ENCODE results near the gene SLC18A3. TPM values are rescaled to one million over a fixed set of nuclear protein-coding genes. Genes with fewer than 3 reads are reported as not detected.

Gene SLC18A3
- total RNA-seq, 2 experiments from 2014 or later = not detected

DNA sequence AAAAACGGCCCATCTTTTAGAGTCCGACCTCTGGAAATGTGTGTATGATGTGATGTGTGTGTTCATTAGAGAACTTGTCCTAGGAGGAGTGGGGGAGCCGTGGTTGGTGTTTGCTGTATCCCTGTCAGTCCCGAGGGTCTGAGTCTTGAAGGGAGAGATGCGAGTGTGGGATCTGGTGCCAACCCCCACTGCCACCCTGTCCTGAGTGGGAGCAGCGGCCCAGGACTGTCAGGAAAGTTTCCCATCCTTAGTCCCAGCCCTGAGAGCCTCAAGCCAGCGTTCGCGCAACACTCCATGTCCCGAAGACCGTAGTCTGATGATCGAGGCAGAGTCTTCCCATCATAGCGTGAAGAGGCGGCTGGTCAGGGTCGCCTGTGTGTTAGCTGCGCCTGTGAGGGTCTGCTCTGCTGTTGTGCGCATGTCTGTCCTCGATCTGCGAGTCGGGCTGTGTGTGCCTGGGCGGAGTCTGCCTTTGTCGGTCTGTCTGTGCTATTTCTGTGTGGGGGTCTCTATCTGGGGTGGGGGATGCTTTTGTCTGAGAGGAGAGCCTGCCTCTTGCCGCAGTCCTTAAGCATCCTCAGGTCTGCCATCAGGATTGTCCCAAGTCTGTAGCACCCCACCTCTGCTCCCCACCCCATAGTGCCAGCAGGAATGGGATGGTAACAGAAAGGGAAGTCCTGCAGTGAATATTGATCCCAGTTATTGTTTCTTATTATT, 3.2 kb downstream of the SLC18A3 start:
- H3K36me3 Mint-ChIP-seq = peaks cover 9% of the 10 kb centered on the region
- H3K9me3 Mint-ChIP-seq = peaks cover 13% of the 10 kb centered on the region
- no peak overlapping the region for H3K4me3 Mint-ChIP-seq
- DNase-seq = no peak
- peaks cover 12% of the 10 kb centered on the region for H3K4me1 Mint-ChIP-seq
- H3K27ac Mint-ChIP-seq = no peak overlapping the region
- peaks cover 80% of the 10 kb centered on the region for H3K27me3 Mint-ChIP-seq

DNA sequence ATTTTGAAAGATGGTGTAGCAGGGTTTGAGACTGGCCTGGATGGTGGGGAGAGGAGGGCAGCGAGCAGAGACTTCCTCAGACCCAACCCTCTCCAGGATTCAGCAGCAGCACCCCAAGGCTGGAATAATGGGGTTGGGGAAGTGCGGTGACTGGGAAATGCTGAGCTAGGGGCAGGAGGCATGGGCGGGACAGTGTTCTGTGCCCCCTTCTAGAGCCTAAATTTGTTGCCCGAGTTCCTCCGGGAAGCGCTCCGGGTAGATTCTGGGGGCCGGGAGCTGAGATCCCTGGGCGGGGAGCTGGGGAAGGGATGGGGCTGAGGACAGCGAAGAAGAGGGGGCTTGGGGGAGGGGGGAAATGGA, 3.8 kb downstream of the SLC18A3 start, which contains the start of gene CHAT:
Gene CHAT, plus strand, starts transcription at position 156 of the 360 bp plus-strand sequence. Its CDS starts 153 bp downstream, at position 309.
- no peak within 1 kb of the TSS for H3K4me3 Mint-ChIP-seq
- peaks cover 75% of the 10 kb centered on the region for H3K27me3 Mint-ChIP-seq
- DNase-seq = no peak
- no peak within 1 kb of the TSS for H3K27ac Mint-ChIP-seq
- peaks cover 9% of the 10 kb centered on the region for H3K36me3 Mint-ChIP-seq
- peaks cover 12% of the 10 kb centered on the region for H3K4me1 Mint-ChIP-seq
- peaks cover 13% of the 10 kb centered on the region for H3K9me3 Mint-ChIP-seq

DNA sequence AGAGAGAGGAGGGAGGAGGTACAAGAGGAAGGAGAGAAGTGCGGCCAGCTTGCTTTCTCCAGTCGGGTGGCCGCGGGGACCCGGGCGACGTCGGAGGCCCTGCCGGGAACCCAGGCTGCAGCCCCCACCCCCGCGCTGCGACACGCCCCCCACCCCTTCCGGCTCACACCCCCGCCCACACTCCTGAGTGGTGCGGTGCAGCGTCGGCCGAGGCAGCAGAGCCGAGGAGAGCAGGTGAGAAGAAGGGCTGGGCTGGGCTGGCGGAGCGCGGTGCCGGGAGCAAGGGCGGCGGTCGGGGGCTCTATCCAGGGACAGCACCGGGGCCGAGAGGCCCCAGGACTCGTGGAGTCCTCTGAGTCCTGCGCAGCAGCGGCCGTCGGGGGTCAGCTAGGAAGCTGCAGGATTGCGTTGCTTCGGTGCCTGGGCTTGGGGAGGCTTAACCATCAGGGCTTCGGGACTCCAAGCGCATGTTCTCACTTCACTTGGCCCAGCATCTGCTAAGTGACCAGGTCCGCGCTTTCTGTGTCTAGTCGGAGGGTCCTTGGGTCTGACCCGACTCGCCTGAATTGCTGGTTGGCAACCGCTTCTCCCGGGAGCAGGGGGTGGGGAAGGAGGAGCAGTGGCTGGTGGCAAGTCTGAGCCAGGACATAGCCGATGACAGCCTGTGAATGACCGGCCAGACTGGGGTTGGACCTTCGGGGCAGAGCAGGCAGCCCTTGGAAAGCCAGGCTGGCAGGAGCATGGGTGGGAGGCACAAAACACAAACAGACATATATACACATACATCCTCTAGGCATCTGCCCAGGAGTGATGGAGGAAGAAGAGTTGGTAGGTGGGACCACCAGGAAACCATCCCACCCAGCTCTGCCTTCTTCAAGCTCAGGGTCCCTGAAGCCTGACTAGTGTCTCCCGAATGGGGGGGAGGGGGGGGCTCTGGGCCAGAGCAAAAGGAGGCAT, 4.4 kb downstream of the SLC18A3 start:
- Mint-ChIP-seq H3K27ac (no peak overlapping the region), H3K4me1 (peaks cover 12% of the 10 kb centered on the region), H3K36me3 (peaks cover 9% of the 10 kb centered on the region), H3K4me3 (no peak overlapping the region), H3K27me3 (peaks cover 74% of the 10 kb centered on the region), H3K9me3 (peaks cover 13% of the 10 kb centered on the region)
- no peak for DNase-seq

DNA sequence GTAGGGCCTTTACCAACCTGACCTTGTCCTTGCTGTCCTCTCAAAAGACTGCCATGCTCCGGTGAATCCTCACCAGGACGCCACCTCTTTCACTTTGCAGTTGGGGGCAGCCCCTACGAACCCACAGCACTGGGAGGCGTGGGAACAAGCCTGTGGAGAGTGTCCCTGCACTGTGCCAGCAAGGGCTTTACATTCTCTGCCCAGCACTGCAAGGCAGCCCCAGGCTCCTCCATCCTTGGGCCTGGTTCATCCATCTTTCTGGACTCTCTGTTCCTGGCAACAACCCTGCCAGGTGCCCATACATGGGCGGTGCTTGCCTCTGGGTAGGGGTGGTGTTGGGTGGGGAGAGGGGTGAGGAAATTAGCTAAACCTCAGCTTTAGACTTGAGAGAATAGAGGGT, 5.1 kb downstream of the SLC18A3 start:
- peaks cover 12% of the 10 kb centered on the region for H3K4me1 Mint-ChIP-seq
- H3K4me3 Mint-ChIP-seq = no peak overlapping the region
- DNase-seq = no peak
- H3K27ac Mint-ChIP-seq = no peak overlapping the region
- peaks cover 13% of the 10 kb centered on the region for H3K9me3 Mint-ChIP-seq
- peaks cover 74% of the 10 kb centered on the region for H3K27me3 Mint-ChIP-seq
- H3K36me3 Mint-ChIP-seq = peaks cover 9% of the 10 kb centered on the region

DNA sequence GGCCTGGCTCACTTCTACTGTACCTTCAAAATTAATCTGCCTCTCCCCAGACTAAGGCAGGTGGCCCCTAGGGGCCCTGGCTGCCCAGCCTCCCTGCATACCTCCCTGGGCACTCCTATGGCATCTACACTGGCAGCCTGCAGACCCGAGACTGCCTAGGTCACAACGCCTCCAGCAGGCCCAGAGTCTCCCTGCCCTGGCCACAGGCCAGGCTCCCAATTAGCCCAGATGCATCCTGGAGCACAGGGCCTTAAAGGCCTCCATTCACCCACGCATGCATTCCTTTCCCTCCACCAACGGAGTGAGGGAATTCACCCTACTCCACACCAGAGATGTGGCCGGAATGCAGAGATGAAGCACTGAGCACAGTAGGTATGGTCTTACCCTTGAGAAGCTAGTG, 5.6 kb downstream of the SLC18A3 start:
- H3K4me3 Mint-ChIP-seq = no peak overlapping the region
- peaks cover 9% of the 10 kb centered on the region for H3K36me3 Mint-ChIP-seq
- H3K27me3 Mint-ChIP-seq = peaks cover 73% of the 10 kb centered on the region
- H3K4me1 Mint-ChIP-seq = peaks cover 12% of the 10 kb centered on the region
- DNase-seq = no peak
- peaks cover 13% of the 10 kb centered on the region for H3K9me3 Mint-ChIP-seq
- H3K27ac Mint-ChIP-seq = no peak overlapping the region

DNA sequence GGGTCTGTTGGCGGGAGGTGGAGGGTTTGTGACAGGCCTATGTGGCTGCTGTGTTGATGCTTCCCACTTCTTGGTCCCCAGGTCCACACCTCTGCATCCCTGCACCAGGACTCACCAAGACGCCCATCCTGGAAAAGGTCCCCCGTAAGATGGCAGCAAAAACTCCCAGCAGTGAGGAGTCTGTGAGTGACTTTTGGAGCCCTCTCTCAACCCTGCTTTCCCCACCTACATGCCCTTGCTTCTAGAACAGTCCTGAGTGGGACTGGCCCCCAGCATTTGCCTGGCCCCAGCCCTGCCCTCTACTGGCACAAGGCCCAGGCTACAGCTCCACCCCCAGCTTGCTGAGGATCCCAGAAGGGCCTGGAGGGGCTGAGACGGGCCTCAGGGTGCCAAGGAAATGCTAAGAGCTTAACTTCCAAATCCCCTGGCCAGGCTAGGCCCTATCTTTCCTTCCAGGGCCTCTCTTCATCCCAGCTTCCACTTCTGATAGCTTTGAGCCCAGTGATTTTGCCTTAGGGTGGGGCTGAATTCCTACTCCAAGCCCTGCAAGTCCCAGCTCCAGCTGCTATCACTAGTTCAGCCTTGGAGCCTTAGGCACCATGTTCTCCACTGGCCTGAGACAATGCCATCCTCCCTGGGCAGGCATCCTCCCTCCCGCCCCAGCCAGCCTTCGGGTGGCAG, 6.5 kb downstream of the SLC18A3 start:
- H3K4me3 Mint-ChIP-seq = no peak overlapping the region
- H3K36me3 Mint-ChIP-seq = peaks cover 6% of the 10 kb centered on the region
- peaks cover 65% of the 10 kb centered on the region for H3K27me3 Mint-ChIP-seq
- H3K27ac Mint-ChIP-seq = no peak overlapping the region
- peaks cover 12% of the 10 kb centered on the region for H3K4me1 Mint-ChIP-seq
- no peak for DNase-seq
- H3K9me3 Mint-ChIP-seq = peaks cover 9% of the 10 kb centered on the region

DNA sequence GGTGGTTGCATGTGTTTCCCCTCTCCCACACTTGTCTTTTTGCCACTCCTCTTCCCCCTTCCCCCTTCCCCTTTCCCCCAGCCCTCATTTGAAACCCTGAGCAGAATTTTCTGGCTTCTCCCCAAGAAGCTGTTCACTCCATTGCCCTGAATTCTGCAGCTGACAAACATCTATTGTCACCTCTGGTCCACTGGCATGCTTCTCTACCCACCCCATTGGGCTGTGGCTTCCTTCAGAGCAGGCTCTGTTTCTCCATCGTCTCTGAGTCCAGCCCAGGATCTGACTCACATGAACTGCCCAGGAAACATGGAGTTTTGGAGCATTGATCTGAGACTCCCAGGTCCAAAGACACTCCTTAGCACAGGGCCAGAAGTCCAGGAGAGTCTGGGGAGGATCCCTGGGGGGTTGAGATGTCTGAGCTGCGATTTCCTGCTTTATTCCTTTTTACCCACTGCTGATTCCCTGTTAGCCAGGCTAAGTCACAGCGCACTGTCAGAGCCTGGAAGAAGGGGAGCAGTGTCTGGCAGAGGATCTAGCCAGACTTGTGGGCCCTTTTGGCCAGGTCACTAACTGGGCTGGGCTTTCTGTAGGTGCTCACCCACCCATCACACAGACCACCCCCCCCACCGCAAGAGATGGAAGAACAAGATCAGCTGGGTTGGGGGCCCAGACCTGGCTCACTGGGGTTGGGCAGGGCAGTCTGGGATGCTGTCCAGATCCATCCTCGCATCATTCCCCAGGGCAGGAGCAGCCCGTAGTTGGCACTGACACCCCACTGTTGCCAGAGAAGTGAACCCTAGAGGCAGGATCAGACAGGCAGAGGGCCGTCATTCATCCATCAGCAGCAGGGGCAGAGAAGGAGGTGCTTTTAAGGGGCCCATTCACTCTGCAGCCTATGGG, 7.3 kb downstream of the SLC18A3 start:
- no peak for DNase-seq
- Mint-ChIP-seq H3K27ac (no peak overlapping the region), H3K4me1 (peaks cover 12% of the 10 kb centered on the region), H3K36me3 (peaks cover 3% of the 10 kb centered on the region), H3K4me3 (no peak overlapping the region), H3K9me3 (peaks cover 3% of the 10 kb centered on the region), H3K27me3 (peaks cover 57% of the 10 kb centered on the region)

DNA sequence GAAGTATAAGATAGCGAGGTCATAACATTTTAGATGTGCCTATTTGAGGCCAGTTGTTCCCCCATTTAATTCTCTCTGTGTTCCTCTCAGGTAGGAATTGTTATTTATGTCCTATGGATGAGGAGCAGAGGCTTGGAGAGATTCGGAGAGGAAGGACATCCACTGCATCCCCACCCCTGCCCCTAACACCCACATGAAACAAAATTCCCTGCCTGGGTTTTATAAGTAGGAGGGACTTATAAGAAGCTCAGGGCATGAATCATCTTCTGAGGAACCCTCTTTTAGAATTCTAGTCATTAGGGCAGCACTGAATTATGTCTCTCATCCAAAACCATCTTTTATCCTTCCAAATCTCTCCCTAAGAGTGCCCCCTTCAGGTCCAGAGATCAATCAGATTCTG, 8.7 kb downstream of the SLC18A3 start:
- H3K36me3 Mint-ChIP-seq = no peaks in the 10 kb centered on the region
- peaks cover 45% of the 10 kb centered on the region for H3K27me3 Mint-ChIP-seq
- no peak overlapping the region for H3K4me3 Mint-ChIP-seq
- no peak overlapping the region for H3K27ac Mint-ChIP-seq
- H3K4me1 Mint-ChIP-seq = peaks cover 3% of the 10 kb centered on the region
- H3K9me3 Mint-ChIP-seq = no peaks in the 10 kb centered on the region
- DNase-seq = no peak

DNA sequence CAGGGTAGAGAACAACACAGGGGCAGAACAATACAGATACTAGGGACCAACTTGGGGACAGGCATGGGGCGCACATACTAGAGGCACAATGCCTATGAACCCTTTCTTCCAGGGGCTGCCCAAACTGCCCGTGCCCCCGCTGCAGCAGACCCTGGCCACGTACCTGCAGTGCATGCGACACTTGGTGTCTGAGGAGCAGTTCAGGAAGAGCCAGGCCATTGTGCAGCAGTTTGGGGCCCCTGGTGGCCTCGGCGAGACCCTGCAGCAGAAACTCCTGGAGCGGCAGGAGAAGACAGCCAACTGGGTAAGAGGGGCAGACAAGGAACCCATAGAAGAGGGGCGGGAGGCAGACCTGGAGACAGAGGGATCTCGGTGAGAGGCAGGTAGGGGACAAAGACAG, 9.5 kb downstream of the SLC18A3 start:
- Mint-ChIP-seq H3K4me3 (no peak overlapping the region), H3K9me3 (no peaks in the 10 kb centered on the region), H3K4me1 (peaks cover 2% of the 10 kb centered on the region), H3K27ac (no peak overlapping the region), H3K27me3 (peaks cover 39% of the 10 kb centered on the region), H3K36me3 (no peaks in the 10 kb centered on the region)
- no peak for DNase-seq

DNA sequence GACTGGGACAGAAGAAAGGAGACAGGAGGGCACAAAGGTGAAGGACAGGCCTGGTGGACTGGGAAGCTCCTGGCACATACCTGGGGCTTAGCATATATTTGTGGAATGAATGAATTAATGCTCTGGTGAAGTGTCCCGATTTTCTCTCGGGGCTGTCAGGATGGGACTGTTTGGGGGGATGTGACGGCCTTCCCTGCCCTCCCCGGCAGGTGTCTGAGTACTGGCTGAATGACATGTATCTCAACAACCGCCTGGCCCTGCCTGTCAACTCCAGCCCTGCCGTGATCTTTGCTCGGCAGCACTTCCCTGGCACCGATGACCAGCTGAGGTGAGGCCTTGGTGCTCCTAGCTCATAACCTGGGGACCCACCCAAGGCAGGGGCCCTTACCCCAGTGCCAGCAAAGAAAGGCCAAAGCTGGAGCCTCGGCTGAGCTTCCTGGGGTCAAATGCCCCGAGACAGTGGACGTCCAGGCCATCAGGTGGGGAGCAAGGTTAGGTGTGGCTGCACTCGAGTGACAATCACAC, 10.2 kb downstream of the SLC18A3 start:
- DNase-seq = no peak
- H3K36me3 Mint-ChIP-seq = no peaks in the 10 kb centered on the region
- no peaks in the 10 kb centered on the region for H3K9me3 Mint-ChIP-seq
- H3K27me3 Mint-ChIP-seq = peaks cover 33% of the 10 kb centered on the region
- H3K27ac Mint-ChIP-seq = no peak overlapping the region
- no peak overlapping the region for H3K4me3 Mint-ChIP-seq
- H3K4me1 Mint-ChIP-seq = no peaks in the 10 kb centered on the region

DNA sequence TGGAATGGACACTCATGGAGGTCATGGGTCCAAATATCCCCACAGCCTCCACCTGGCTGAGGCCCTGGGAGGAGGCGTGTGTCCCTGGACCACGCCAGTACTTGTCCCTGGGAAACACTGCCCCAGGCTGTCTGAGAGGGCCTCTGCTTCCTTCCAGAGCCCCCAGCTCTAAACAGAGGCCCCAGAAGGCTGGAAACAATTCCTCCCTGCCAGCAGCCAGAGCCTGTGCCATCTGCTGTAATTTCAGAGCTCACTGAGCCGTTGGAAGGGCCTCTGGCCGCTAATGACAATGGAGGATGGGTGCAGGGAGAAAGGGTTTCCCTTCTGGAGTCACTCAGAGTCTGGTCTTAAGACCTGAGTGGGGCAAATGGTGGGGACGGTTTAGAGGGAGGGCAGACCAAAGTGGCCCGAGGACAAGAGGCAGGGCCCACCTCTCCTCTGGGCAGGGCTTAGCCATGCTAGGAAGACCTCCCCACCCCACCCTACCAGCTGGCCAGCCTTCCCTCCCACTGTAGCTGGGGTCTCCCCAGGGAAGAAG, 10.8 kb downstream of the SLC18A3 start:
- Mint-ChIP-seq H3K9me3 (no peaks in the 10 kb centered on the region), H3K4me1 (no peaks in the 10 kb centered on the region), H3K27me3 (peaks cover 27% of the 10 kb centered on the region), H3K36me3 (no peaks in the 10 kb centered on the region), H3K4me3 (no peak overlapping the region), H3K27ac (no peak overlapping the region)
- no peak for DNase-seq

DNA sequence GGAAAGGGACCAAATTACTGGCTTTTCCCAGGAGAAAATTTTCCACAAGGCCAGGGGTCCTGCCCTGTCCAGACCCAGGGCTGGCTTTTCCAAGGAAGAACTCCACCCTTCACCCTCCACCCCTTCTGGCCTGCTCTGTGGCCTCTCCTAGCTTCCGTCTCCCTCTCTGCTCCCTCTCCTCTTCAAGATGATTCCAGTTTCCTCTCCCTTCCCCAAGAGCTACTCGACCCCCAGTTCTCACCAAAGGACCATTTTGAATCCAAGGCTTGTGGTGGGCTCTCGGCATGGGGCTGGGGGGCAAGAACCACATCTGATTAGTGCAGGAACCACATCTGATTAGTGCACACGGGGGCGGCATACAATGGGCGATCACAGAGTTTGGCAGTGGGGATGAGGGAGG, 11.5 kb downstream of the SLC18A3 start:
- no peaks in the 10 kb centered on the region for H3K36me3 Mint-ChIP-seq
- no peak overlapping the region for H3K4me3 Mint-ChIP-seq
- peaks cover 22% of the 10 kb centered on the region for H3K27me3 Mint-ChIP-seq
- H3K4me1 Mint-ChIP-seq = no peaks in the 10 kb centered on the region
- DNase-seq = no peak
- no peaks in the 10 kb centered on the region for H3K9me3 Mint-ChIP-seq
- H3K27ac Mint-ChIP-seq = no peak overlapping the region

DNA sequence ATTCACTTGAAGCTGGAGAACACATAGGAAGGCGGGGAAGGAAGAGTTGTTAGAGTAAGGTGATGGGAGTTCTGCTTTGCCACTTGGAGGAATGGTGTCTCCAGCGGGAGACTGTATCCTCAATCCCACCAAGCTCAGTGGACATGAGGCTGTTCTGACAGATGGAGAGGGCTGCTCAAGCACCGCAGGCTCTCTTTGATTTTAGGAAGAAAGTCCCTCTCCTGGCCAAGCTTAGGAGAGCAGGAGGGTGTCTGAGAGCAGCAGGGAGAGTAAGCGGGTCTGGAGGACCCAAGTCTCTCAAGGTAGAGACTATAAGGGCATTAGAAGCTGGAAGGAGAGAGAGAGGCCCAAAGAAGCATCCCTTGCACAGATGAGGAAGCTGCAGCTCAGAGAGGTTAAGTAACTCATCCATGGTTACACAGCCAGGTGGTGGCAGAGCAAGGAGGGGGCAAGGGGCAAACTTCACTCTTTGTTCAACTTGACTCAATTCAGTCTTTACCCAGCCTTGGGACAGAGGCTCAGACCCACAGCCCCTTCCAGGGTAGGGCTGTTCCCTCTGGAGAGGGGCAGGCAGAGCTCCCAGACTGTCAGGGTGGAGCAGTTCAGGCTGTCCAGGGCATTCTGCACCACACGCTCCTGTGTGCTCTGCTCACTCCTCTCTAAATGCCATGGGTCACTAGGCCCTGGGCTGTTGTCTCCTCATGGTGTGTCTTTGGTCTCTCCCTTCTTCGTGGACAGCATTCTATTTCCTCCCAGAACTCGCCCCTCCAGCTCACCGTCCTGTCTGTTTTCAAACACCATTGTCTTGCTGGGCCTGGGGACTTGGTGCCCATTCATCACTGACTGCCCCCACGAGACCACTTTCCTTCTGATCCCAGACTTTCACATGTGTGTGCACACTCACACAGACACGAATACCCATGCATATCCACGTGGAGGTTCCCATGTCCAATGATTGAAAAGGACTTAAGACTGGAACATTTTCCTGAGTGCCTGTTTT, 12.6 kb downstream of the SLC18A3 start:
- no peak overlapping the region for H3K4me3 Mint-ChIP-seq
- no peaks in the 10 kb centered on the region for H3K9me3 Mint-ChIP-seq
- no peaks in the 10 kb centered on the region for H3K4me1 Mint-ChIP-seq
- no peaks in the 10 kb centered on the region for H3K36me3 Mint-ChIP-seq
- no peak overlapping the region for H3K27ac Mint-ChIP-seq
- DNase-seq = no peak
- H3K27me3 Mint-ChIP-seq = peaks cover 13% of the 10 kb centered on the region
